Measurements from ENCODE around the gene PAX7. TPM values are rescaled to one million over a fixed set of nuclear protein-coding genes. Genes with fewer than 3 reads are reported as not detected.

The PAX7 gene
- total RNA-seq, 2 donors from 2014 or later: not detected

GRCh38 chr1:18651713-18652112 is 21.1 kb downstream of the PAX7 start:
- no peak for TF ChIP-seq POLR2A (IDR thresholded peaks at IDR 0.05)
- no peak for TF ChIP-seq CTCF (IDR thresholded peaks at IDR 0.05)
- Histone ChIP-seq H3K4me1 (peaks cover 10% of the 10 kb centered on the region), H3K4me3 (no peak overlapping the region), H3K27me3 (peaks cover 6 to 53% of the 10 kb centered on the region in 2 donors), H3K27ac (no peak overlapping the region), H3K36me3 (replicated peaks in 1 of 2; ENCODE audit: insufficient read depth in 1 of 2, low read depth in 2 of 2) (no peaks in the 10 kb centered on the region), H3K9me3 (no peaks in the 10 kb centered on the region)
- WGBS, 2 donors: 7 to 21% methylated on average over 6 to 7 of the region's 8 CpGs
- intact Hi-C loops (cut with DNase I): no loop called here
- ATAC-seq (no peak), DNase-seq (no peak)

- WGBS, 2 donors: 0 to 29% methylated on average over 1 of the region's 1 CpG
- Histone ChIP-seq H3K4me3 (no peak overlapping the region), H3K27ac (no peak overlapping the region), H3K27me3 (peaks cover 2 to 50% of the 10 kb centered on the region in 2 donors), H3K4me1 (peaks cover 7% of the 10 kb centered on the region), H3K9me3 (no peaks in the 10 kb centered on the region), H3K36me3 (replicated peaks in 1 of 2; ENCODE audit: insufficient read depth in 1 of 2, low read depth in 2 of 2) (no peaks in the 10 kb centered on the region)
- ATAC-seq: no peak
- intact Hi-C loops (cut with DNase I): no loop called here
- DNase-seq: no peak
- TF ChIP-seq POLR2A (IDR thresholded peaks at IDR 0.05): no peak
- TF ChIP-seq CTCF (IDR thresholded peaks at IDR 0.05): no peak
Observed at GRCh38 chr1:18652791-18653190, 22.1 kb downstream of the PAX7 start.

GRCh38 chr1:18653367-18653766 is 22.7 kb downstream of the PAX7 start:
- H3K36me3 ChIP-seq (replicated peaks in 1 of 2; ENCODE audit: insufficient read depth in 1 of 2, low read depth in 2 of 2): no peaks in the 10 kb centered on the region
- no peak for DNase-seq
- ATAC-seq: no peak
- no peak overlapping the region for H3K4me3 ChIP-seq
- TF ChIP-seq CTCF (IDR thresholded peaks at IDR 0.05) (no peak), POLR2A (IDR thresholded peaks at IDR 0.05) (no peak)
- H3K27me3 ChIP-seq: peaks cover 0 to 46% of the 10 kb centered on the region in 2 donors
- no peak overlapping the region for H3K27ac ChIP-seq
- 36 to 49% methylated on average over 8 of the region's 8 CpGs for WGBS, 2 donors
- H3K9me3 ChIP-seq: no peaks in the 10 kb centered on the region
- peaks cover 7% of the 10 kb centered on the region for H3K4me1 ChIP-seq
- intact Hi-C loops (cut with DNase I): no loop called here

GRCh38 chr1:18653916-18654315 is 23.3 kb downstream of the PAX7 start:
- Histone ChIP-seq H3K4me3 (no peak overlapping the region), H3K9me3 (no peaks in the 10 kb centered on the region), H3K27me3 (peaks cover 0 to 40% of the 10 kb centered on the region in 2 donors), H3K4me1 (peaks cover 7% of the 10 kb centered on the region), H3K36me3 (replicated peaks in 1 of 2; ENCODE audit: insufficient read depth in 1 of 2, low read depth in 2 of 2) (no peaks in the 10 kb centered on the region), H3K27ac (no peak overlapping the region)
- intact Hi-C loops (cut with DNase I): no loop called here
- no peak for ATAC-seq
- TF ChIP-seq POLR2A (IDR thresholded peaks at IDR 0.05): no peak
- no peak for TF ChIP-seq CTCF (IDR thresholded peaks at IDR 0.05)
- 18 to 20% methylated on average over 4 to 13 of the region's 13 CpGs for WGBS, 2 donors
- no peak for DNase-seq

GRCh38 chr1:18654599-18654998 is 24.0 kb downstream of the PAX7 start:
- TF ChIP-seq CTCF (IDR thresholded peaks at IDR 0.05): no peak
- no peak for TF ChIP-seq POLR2A (IDR thresholded peaks at IDR 0.05)

More at GRCh38 chr1:18654599-18654998, 24.0 kb downstream of the PAX7 start:
- DNase-seq: no peak
- peaks cover 7% of the 10 kb centered on the region for H3K4me1 ChIP-seq
- H3K27ac ChIP-seq: no peak overlapping the region
- no peak for ATAC-seq
- no peaks in the 10 kb centered on the region for H3K36me3 ChIP-seq (replicated peaks in 1 of 2; ENCODE audit: insufficient read depth in 1 of 2, low read depth in 2 of 2)
- H3K9me3 ChIP-seq: no peaks in the 10 kb centered on the region
- no peak overlapping the region for H3K4me3 ChIP-seq
- 53 to 77% methylated on average over 5 of the region's 5 CpGs for WGBS, 2 donors
- intact Hi-C loops (cut with DNase I): no loop called here
- peaks cover 0 to 38% of the 10 kb centered on the region in 2 donors for H3K27me3 ChIP-seq

Measured in body of pancreas (tissue), 4 donors.